Stimulated activated CD8-positive, alpha-beta memory T cell treated with anti-CD3 and anti-CD28 coated beads, Interleukin-4, amount 100 ng/mL, for 24 hours (primary cell): Measurements from ENCODE around the gene ATP8A2.

Experiments used
- DNase-seq: peaks from one replicate; pipeline ENCODE4 v3.0.0-alpha.2; 2020; ENCODE audit warnings: low read depth

ATP8A2 gene

GRCh38 chr13:26015271-26016125, 643.7 kb downstream of the ATP8A2 start:
- DNase-seq = no peak

- no peak for DNase-seq
Measured at GRCh38 chr13:26016189-26016588, 644.4 kb downstream of the ATP8A2 start.

GRCh38 chr13:26017196-26017921, 645.6 kb downstream of the ATP8A2 start:
- no peak for DNase-seq

GRCh38 chr13:26017932-26018665, 646.3 kb downstream of the ATP8A2 start:
- DNase-seq = no peak

GRCh38 chr13:26019251-26019650, 647.5 kb downstream of the ATP8A2 start:
- no peak for DNase-seq

- DNase-seq = no peak
Measured at GRCh38 chr13:26019881-26020870, 648.4 kb downstream of the ATP8A2 start.

- DNase-seq = no peak
Measured at GRCh38 chr13:26020891-26021290, 649.1 kb downstream of the ATP8A2 start.

GRCh38 chr13:26021516-26021915, 649.7 kb downstream of the ATP8A2 start:
- DNase-seq = no peak

GRCh38 chr13:26021956-26022355, 650.2 kb downstream of the ATP8A2 start:
- DNase-seq = no peak

GRCh38 chr13:26022538-26023292, 650.9 kb downstream of the ATP8A2 start:
- DNase-seq = no peak

GRCh38 chr13:26024558-26024957, 652.8 kb downstream of the ATP8A2 start:
- DNase-seq = no peak

- no peak for DNase-seq
Measured at GRCh38 chr13:26025196-26025595, 653.4 kb downstream of the ATP8A2 start.

GRCh38 chr13:26025771-26026170, 654.0 kb downstream of the ATP8A2 start:
- no peak for DNase-seq

- no peak for DNase-seq
Measured at GRCh38 chr13:26026211-26026610, 654.4 kb downstream of the ATP8A2 start.

GRCh38 chr13:26029581-26030136, 657.9 kb downstream of the ATP8A2 start:
- DNase-seq = no peak

- no peak for DNase-seq
Measured at GRCh38 chr13:26030331-26030730, 658.6 kb downstream of the ATP8A2 start.

- DNase-seq = no peak
Measured at GRCh38 chr13:26034018-26034417, 662.2 kb downstream of the ATP8A2 start.

GRCh38 chr13:26036383-26036782, 664.6 kb downstream of the ATP8A2 start:
- DNase-seq = no peak

GRCh38 chr13:26037302-26037701, 665.5 kb downstream of the ATP8A2 start:
- no peak for DNase-seq

GRCh38 chr13:26038931-26039475, 667.2 kb downstream of the ATP8A2 start:
- DNase-seq = no peak
